ENCODE data around the gene RNF220.
A peak's percentile ranks its signal among the peaks of the same experiment; 100 is the strongest.

The RNF220 gene

DNA sequence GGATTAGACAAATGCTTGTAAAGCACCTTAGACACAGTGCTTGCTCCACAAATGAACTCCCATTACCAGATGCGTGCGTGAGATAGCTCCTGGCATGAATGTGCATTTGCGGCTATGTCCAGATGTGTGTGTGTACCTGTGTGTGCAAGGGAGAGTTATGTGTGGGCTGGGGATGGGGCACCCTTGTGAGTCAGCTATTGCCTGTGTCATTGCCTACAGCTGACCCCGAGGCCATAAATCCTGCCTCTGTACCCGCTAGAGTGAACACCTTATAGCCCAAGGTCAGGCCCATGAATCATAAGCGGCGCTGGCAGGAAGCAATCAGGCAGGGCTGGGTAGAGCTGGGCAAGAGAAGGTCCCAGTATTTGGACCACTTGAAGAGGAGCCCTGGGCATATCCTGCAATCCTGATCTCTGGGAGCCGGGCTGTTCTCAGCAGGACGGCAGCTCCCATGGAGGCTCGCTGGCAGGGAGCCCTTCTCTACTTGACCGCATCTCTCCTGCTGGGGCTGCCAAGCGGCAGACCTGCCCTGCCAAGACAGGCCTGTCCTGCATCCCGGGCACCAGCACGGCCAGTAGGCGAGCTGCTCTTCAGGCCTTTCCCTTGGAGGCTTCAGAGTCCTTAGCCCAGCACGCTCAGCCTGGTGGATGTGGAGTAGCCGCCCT, 182.9 kb downstream of the RNF220 start:
- no peak for DNase-seq (ENCODE audit: low read depth in 2 of 2)

DNA sequence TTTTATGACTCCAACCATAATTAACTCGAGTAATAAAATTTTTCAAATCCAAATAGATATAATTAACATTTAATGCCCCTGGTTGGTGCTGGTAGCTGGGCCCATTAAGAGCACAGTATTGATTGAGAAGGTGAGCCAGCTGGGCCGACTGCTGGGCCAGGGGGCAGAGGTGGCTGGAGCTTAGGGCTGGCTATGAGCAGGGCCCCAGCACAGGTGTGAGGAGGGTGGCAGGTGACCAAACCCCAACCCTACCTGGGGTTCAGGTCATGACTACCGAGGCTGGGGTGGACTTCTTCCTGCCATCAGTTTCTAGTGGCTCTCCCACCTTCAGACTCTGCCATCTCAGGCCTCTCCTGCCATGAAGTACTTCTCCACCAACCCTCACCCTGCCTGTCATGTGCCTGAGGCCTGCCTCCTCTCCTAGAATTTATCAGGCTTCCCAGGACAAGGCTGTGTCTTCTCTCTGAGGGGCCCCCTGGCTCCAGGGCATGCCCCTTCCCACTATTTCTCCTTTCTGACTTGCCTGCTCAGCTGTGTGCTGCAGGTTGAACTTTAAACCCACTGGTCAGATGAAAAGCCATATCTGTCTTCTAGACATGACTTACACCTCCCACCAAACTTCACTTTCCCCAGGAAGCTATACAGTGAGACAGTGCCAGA, 183.6 kb downstream of the RNF220 start:
- DNase-seq (ENCODE audit: low read depth in 2 of 2): no peak

DNA sequence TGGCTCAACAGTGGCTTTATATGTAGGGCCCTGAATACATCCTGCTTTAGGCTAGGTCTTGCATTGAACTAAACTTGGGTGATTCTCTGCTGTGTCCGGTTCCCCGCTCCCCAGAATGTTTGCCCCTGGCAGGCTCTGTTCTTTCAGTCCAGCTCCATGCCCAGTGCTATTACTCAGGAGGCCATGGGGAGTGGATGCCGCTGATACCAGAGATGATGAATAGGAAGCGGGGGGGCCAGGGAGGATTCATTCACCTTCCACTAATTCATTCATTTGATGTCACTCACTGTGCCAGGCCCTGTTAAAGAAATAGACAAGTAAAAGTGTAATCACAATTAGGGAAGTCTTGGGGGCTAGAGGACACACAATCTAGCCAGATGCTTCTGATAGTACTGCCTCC, 185.4 kb downstream of the RNF220 start:
- DNase-seq (ENCODE audit: low read depth in 2 of 2): no peak

DNA sequence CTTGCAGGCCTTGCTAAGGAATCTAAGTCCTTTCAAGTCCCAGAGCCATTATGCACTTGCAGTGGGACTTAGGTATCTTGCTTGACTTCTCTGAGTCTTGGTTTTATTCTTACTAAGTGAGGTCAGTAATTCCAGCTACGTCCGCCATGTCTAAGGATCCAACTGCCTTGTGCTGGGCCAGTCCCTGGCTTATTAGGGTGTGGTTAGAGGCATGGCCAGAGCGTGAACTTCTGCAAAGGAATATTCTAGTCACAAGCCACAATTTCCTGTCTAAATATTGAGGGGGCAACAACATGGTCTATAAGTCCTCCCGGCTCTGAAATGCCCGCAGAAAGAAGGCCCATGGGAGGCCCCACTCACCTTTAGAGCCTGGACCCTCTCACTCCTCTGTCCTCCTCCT, 186.3 kb downstream of the RNF220 start:
- no peak for DNase-seq (ENCODE audit: low read depth in 2 of 2)

DNA sequence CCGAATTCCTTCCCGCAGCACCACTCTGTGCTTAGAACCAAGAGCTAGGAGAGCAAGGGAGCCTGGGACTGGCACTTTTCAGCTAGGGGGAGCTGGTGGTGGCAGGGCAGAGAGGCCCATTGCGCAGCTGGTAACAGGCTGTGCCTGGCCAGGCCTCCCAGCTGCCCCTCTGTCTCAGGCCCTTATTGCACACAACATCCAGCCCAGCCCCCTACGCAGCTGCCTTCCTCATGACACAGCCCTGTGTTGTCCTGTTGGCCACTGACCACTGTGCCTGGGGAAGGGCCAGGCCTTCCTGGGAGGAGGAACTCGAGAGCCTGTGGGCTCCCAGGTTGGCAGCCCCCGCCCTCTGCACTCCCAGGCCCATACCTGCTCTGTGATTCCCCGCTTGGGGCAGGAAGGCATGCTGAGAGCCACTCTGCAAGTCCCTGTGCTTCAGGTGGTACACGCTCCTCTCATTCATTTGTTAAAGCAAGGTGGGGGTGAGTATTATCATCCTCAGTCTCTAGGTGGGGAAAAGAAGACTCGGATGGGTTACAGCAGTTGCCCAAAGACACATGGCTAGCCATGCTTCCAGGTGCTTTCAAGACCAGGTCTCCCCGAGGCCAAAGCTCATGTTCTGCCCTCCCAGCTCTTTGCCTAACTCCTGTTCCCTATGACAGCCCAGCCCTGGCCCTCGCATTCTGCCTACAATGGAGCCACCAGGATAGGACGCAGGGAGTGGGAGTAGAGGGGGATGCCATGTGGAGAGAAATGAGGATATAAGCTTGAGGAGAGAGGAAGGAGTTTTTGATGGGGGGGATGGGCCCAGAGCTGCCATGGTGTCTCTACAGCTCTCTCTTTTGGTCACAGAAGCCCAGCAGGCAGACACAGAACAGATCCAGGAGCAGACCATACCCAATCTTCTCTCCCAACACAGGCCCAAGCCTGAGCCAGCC, 187.4 kb downstream of the RNF220 start:
- no peak for DNase-seq (ENCODE audit: low read depth in 2 of 2)

DNA sequence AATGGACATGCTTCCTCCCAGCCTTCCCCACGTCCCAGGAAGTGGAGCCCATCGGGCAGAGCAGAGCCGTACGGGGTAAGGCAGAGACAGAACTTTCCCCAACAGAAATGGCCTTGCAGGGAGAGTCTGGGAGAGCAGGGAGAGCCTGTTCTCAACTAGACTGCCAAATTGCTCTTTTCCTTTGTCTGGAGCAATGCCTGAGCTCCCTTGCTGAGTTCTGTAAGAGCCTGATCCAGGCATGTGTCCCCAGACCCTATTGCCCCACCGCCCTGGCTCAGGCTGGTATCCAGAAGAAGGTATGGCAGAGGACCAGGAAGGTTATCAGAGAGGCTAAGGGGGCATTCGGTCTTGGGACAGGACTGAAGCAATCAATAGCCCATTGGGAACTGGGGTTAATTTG, 189.3 kb downstream of the RNF220 start:
- no peak for DNase-seq (ENCODE audit: low read depth in 2 of 2)

DNA sequence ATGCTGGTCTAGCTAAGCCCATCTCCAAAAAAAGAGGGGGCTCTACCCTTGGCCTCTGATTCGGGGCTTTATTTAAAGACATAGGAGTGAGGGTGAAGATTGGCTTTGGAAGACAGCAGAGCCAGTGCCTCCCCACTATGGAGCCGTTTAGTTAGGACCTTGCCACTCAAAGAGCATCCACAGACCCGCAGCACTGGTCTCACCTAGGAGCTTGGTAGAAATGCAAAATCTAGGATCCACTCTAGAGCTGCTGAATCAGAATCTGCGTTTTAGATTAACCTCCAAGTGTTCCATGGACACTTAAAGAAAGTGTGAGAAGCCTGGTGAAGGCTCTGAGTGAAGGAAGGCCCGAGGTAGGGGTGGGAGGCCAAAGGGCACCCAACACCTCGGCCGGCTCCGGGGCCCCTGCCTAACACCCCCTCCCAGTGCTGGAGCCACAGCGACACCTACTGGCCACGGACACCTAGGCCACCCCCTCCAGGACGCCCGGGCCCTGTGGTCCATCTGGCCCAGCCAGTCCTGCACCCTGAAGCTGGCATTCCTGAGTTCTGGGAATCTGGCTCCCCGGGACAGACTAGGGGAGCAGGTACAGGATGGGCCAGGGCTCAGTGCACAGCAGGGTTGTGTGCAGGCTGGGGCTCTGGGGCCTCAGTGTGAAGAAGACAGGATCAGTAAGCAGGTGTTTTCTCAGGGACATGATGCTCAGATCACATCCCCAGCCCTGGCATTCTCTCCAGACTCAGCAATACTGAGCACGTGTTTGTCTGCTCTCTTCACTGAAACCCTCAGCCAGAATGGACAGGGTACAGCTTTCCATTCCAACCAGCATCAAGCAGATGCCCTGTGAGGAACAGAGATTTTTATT, 190.0 kb downstream of the RNF220 start:
- DNase-seq (ENCODE audit: low read depth in 2 of 2): peak; percentile 45 to 75

DNA sequence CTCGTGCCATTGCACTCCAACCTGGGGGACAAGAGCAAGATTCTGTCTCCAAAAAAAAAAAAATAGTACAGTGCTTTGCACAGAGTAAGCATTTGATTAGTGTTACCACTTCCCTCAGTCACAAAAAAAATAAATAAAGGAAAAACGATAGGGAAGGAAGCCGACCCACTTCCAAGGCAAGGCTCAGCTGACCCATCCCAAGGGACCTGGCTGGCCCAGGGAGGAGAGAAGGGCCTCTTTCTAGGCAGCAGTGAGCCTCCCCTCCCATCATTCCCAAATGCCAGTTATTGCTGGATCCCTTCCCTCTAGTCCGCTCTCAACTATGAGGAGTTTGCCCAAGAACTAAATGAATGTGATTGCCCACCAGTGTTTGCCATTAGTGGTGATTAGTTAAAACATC, 191.5 kb downstream of the RNF220 start:
- no peak for DNase-seq (ENCODE audit: low read depth in 2 of 2)

DNA sequence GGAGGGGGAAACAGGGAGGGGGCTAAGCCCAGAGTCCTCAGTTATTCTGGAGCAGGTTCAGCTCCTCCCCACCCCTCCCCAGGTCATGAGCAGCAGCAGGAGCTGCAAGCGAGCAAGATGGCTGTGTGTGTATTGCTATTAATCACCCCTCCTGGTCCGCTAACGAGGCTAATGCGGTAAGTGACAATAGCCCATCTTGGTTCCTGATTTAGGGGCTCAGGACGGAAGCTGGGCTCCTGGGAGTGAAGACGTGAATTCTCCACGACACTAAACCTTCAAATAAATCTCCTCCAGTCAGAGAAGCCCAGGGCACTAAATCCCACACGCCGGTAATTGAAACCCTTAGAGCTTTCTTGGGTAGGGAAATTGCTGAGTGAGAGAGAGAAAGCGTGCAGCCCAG, 193.1 kb downstream of the RNF220 start:
- no peak for DNase-seq (ENCODE audit: low read depth in 2 of 2)

DNA sequence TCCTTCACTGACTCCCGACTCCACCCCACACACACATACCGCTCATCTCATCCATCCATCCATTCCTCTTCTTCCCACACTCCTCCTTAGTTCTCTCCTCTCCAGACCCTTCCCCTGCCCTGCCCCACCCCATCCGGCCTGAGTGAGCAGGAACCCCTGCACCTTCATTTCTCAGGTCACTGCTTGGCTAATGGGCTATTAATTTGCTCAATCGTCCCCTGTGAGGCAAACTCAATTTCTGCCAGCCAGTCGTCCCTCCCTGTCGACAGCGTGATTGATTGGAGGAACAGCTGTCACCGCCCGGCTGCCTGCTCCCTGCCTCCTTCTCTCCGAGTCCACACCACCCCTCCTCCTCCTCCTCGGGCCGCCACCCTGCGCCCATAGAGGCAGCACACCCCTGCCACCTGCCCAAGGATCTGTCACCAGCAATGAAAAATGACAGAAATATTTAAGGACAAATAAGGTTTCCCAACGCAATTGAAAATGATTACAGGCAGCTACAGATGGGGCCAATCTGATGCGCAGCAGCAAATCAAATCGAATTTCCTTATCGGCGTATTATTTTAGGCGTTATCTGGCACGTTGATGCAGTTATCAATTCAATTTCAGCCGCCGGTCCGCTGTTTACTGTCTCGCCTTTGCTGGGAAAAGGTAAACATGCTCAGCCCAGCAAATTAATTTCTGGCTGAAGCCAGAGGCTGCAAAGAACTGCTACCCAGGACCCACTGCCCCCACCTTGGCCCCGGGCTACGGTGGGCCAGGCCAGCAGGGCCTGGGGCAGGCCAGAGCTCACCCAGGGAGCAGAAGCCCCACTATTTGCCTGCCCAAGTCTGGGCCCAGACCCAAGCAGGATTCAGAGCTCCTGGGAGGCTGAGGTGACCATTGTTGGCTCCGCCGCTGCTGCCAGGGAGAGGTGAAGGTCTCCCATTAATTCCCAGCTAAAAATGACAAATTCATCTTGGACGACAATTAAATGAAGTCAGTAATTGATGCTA, 197.9 kb downstream of the RNF220 start:
- no peak for DNase-seq (ENCODE audit: low read depth in 2 of 2)

DNA sequence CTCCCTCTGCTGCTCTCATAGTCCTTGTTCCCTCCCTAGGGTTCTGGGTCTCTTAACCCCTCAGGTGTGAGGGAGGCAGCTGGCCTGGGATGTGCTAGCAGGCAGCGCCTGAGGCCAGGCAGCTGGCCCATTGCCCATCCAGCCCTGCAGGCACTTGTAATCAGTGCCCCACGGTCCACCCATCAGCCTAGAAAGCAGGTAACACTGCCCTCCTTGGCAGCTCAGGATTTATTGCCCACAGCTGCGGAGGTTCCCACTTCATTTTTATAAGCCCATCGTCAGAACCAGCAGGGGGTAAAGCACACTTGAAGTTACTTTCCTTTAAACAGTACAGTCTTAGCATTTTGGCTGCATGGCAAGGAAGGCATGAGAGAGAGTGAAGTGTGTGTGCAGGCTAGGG, 198.7 kb downstream of the RNF220 start:
- DNase-seq (ENCODE audit: low read depth in 2 of 2): no peak

DNA sequence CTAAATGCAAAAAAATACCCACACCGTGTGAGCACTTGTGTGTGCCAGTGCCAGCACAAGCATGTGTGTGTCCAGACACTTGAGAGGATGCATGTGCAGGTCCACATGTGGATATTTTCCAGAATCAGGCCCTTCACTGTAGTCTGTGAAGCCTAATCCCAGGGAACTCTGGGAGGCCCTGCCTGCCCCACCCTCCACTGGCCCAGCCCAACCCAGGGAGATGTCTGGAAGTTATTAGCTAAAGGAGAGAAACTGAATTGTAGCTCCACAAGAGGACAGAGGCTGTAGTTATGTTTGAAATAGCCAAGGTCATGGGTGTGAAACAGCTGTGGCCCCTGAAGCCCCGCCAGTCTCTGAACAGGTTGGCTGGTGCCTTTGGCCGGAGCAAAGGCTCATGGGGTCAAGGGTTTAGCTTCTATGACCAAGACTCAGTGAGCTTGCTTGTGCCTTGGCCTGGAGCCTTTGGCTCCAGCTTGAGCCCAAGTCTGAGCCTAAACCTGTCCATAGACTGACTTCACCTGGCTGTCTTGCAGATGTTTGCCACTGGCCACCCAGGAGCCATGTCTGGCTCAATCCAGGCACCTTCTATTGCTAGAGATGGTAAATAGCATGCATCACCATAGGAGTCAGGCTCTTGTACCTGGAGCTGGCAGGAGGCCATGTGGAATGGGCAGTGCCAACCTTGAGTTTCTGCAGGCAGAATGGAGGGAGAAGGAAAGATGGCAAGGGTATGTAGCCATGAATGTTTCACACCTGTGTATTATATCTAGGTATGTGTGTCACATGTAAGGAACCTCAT, 199.3 kb downstream of the RNF220 start:
- no peak for DNase-seq (ENCODE audit: low read depth in 2 of 2)

DNA sequence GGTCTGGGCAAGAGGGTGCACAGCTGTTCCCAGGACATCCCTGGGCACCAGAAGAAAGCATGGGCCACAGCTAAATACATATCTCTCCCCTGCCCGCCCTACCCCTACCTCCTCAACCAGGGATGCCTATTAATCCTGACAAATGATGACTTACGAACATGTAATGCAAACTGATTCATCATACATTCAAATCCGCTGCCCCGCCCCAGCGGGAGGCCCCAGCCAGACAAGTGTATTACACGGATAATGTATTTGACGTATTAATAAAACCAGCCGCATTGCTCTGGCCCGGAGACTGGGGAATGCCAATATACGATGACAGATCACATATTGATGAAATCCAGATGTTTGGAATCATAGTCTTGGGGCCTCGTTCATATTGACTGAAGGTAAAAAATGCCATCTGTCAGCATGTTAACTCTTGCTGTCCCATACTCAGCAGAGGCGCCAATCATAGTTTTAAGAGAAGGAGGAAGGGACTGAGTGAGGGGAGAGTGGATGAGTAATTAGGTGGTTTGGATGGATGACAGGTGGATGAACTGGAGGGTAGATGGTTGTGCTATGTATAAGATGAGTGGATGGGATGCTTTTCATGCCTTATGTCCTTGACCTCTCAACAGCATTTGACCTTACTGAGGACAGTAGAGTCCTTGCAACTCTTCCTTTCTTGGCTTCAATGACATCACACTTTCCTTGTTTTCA, 201.0 kb downstream of the RNF220 start:
- no peak for DNase-seq (ENCODE audit: low read depth in 2 of 2)

DNA sequence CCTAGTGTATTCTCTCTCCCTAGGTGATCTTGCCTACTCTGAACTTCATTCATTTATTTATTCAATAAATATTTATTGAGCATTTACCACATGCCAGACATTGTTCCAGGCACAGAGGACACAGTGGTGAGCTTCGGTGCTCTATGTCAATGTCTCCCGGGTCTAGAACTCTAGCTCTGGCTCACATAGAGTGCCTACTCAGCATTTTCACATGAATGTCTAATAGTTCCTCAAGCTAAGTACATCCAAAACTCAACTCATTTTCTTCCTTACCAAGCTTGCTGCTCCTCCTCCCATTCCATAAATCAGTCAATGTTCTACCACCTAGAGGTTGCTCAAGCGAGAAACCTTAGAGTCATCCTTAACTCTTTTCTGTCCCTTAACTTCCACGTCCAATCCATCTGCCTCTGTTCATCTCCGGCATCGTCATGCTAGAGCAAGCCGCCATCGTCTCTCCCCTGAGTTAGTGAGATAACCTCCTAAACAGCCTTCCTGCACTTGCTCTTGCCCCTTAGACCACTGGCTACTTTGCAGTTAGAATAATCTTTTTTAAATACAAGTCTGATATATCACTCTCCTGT, 201.7 kb downstream of the RNF220 start:
- no peak for DNase-seq (ENCODE audit: low read depth in 2 of 2)

DNA sequence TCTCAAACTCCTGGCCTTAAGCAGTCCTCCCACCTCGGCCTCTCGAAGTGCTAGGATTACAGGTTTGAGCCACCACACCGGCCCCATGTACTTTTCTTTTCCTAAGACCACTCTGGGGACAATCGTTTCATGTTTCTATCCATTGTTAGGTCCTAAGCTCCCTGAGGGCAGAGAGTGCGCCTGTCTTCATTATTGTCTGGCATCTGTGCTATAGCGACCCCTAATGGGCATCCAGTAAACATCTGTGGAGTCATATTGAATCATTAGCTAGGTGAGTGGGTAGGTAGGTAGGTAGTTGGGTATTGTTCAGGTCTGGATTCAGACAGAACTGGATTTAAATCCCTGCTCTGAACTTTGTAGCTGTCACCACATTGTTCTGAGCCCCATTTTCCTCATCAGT, 203.1 kb downstream of the RNF220 start:
- DNase-seq (ENCODE audit: low read depth in 2 of 2): no peak

DNA sequence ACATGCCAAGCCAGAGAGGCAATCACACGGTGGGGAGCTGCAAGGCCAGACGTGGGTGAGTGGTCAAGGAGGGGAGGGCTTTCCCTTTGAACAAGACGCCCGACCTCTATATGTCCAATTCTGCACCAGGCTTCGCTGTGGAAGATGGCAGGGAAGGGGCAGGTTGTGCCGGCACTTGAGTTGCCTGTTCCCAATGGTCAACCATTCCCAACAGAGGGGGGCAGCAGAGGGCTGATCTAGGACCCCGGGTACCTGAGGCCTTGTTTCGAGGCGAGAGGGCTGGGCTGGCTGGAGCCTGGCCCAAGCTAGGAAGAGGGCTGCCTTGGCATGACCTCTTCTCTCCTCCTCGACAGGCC, 204.3 kb downstream of the RNF220 start:
- peak in 1 of 2 experiments; percentile 11 for DNase-seq (ENCODE audit: low read depth in 2 of 2)

DNA sequence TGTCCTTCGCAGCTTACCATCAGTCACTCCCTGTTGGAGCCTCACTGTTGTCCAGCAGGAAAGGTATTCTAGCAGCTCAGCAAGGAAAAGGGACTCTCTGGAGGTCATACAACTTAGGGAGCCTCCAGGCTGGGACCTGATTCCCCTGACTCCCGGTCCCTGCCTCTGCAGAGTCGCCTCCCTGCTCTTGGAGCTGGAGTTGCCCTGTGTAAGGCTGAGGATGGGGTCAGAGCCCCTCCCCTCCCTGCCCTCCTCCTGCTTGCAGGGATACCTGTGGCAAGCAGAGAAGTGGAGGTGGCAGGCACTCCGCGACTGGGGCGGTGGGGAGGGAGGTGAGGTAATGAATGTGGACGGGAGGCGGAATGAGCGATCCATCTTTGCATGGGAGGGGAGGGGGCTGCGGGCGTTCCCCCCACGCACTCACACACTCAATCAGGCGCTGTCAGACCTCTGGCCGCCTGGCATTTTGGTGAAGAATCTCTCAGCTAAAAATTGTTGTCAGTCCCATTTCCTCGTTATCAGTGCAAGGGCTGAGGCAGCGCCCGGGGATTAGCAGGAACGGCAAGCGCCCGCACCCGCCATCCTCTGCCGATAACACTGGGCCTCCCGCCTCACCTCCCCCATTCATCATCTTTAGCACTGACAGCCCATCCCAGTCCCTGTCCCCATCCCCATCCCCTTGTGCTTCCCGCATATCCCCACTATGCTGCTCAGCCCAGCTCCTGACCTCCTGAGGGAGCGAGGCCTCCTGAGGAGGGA, 204.9 kb downstream of the RNF220 start:
- no peak for DNase-seq (ENCODE audit: low read depth in 2 of 2)
